ENCODE data around the gene DNASE1L2.
"Not testable (repeated sequence)": the region's sequence is repeated elsewhere in the genome, so short reads cannot be mapped to it uniquely, and the experiment has no call there.

The DNASE1L2 gene

DNA sequence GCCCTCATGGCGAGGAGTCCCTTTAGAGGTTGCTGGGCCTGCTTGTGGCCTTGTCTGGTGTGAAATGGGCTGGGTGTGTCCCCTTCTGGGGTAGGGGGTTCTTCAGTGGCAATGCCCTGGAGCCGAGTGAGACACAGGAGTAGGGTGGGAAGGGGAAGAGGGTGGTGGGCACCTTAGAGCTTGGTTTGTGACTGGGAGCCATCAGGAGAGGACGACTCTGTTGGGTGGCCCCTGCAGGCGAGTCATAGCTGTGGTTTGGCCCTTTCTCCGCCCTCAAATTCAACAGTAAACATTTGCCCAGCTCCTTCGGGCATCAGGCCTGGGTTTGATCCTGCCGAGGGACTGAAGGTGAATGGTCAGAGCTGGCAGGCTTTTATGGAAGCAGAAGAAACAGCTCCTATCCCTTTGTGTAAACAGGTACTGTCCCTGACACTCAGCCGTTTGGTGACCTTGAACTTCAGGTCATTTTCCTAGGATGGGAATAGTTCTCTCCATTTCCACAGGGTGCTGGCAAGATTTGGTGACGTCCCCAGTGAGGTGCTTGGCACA, 9.9 kb upstream of the DNASE1L2 start:
- DNase-seq, result no peak

DNA sequence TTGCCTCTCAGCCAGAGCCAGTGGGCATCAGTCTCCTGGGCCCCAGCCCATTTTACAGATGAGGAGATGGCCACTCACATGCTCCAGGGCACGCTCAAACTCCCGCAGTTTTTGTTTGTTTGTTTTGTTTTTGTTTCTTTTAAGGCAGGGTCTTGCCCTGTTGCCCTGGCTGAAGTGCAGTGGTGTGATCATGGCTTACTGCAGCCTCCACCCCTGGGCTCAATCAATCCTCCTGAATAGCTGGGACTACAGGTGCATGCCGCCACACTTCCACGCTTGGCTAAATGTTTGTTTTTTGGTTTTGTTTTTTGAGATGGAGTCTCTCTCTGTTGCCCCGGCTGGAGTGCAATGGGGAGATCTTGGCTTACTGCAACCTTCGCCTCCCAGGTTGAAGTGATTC, 9.3 kb upstream of the DNASE1L2 start:
- DNase-seq, result no peak

DNA sequence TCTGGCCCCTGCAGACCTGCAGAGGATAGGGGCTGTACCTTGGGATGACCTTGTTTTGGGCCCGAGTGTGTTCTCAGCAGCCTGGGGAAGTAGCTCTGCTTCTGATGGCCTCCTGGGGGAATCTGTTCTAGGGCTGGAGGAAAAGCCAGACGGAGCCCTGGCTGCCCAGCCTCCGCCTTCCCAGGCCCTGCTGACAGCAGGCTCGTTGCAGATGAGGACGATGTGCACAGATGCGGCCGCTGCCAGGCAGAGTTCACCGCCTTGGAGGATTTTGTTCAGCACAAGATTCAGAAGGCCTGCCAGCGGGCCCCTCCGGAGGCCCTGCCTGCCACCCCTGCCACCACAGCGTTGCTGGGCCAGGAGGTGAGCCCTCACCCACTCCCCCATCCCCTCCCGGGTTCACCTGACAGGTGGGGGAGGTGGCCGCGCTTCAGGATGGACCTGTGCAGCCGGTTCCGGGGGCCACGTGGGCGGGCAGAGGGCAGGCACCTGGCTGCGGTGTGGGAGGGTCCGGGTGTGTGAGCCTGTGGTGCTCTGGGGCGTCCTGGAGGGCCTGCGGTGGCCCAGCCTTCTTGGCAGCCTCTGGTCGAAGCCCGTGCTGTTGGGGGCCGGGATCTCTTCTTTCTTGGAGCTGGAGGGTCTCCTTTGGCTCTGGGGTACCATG, 8.0 kb upstream of the DNASE1L2 start:
- DNase-seq, result no peak

DNA sequence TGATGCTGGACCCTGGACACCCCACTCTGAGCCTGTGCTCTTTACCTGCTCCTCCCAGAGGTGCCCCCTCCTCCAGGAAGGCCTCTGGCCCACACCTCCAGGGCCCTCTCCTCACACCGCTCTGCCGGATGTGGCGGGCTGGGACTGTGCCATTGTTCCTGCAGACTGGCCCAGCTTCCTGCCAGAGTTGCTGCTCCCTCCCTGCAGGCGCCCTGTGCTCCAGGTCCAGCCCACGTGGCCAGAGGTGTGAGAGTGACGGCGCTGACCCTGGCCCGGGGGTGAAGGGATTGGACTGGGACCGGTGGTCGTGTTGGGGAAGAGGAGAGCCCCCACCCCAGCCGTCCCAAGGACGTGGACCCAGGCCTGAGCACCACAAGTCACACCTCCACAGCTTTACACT, 7.2 kb upstream of the DNASE1L2 start:
- no peak for DNase-seq

DNA sequence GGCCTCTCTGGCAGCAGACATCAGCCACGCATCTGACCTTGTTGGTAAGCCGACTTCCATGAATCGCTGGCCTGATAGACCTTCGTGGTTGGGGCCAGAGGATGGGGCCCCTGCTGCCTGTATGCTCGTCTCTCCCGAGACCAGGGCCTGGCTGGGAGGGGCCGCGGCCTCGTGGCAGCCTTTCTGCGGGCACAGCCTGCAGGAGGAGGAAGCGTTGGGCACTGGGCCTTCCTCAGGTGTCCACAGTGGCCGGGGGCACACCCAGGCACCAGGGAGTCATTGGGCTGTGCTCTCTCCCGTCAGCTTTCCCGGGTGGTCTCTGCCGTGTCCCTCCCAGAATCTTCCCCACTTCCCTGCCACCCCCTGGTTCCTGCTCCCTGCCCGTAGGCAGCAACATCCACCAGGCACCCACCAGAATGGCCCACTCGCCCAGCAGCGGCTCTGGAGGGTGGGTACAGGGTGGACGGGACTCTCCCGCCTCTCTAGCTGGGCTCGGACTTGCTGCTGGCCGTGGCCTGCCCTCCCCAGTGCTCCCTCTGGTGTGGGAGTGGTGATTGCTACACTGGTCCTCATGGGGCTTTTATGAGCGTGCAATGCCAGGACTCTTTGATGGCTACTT, 6.5 kb upstream of the DNASE1L2 start:
- DNase-seq, result no peak

DNA sequence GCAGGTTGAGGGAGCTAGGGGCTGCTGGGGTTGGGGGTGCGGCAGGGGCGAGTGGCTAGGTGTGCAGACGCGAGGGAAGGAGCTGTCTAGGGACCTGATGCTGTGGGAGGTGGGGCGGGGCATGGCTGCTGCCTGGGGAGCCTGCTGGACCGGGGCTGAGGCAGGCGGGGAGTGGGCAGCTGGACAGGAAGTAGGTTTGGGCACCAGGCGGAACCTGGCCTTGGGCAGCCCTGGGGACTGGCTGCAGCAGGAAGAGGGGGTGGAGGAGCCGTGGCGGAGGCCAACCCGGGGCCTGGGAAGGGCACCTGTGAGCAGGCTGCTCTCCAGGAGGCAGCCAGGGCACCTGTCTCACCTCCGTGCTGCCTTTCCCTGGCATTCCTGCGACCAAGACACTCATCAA, 5.9 kb upstream of the DNASE1L2 start:
- no peak for DNase-seq

DNA sequence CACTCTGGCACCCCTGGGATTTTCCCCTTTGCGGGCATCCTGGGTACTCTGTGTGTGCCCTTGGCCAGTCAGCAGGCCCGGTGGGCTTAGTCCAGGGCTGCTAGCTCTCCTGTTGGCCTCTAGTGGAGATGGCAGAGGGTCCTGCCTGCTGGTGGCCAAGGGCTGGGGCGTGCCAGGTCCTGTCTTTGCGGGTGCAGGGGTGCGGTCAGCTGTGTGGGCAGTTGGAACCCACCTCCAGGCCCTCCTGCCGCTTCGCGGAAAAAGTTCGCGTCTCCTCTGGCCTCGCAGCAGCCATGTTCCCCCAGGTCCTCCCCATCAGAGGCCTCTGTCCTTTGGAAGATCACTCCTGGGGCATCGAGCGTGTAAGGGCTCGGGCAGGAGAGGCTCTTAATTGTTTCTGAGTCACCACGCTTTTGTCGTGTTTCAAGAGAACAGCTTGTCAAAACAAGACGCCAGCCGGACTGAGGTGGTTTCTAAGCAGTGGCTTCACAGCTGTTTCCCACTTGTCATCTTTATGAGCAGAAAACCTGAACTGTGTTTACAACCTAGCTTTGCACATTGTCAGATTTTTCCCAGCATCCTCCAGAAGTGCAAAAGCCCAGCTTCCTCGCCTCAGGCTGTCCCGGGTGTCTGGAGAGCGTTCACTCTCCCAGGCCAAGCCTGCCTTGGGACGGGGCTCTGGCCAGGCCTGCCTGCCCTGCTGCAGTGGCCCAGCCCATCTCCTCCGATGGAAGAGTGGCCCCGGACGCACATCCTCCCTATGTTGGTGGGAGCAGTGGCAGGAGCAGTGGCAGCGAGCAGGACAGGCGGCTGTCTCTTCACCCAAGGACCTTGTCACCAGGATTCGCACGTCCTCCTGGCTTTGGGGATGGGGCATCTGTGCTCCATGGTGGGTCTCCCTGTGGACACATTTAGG, 5.0 kb upstream of the DNASE1L2 start:
- DNase-seq, result no peak

DNA sequence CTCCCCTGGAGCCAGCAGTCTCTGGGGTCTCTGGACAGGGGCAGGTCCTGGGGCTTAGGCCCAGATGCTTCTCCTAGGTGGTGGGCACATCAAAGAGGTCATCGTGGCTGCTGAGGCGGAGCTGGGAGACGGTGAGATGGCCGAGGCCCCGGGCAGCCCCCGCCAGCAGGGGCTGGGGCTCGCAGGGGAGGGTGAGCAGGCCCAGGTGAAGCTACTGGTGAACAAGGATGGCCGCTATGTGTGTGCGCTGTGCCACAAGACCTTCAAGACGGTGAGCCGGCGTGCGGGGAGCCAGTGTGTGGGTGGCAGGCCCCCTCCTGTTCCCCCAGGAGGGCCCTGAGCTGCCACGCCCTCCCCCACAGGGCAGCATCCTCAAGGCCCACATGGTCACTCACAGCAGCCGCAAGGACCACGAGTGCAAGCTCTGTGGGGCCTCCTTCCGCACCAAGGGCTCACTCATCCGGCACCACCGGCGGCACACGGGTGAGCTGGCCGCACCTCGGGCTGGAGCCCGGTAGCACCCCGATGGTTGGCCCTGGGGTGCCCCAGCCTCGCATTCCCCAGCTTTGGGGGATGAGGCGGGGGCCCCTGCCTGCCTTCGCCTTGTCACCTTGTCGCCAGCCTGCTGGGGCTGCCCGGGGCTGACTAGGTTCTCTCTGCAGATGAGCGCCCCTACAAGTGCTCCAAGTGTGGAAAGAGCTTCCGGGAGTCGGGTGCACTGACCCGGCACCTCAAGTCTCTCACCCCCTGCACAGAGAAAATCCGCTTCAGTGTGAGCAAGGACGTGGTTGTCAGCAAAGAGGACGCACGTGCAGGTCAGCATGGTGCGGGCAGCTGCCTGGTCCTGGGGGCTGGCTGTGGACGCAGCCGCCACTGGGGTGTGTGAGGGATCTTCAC, 3.9 kb upstream of the DNASE1L2 start:
- DNase-seq, result no peak

DNA sequence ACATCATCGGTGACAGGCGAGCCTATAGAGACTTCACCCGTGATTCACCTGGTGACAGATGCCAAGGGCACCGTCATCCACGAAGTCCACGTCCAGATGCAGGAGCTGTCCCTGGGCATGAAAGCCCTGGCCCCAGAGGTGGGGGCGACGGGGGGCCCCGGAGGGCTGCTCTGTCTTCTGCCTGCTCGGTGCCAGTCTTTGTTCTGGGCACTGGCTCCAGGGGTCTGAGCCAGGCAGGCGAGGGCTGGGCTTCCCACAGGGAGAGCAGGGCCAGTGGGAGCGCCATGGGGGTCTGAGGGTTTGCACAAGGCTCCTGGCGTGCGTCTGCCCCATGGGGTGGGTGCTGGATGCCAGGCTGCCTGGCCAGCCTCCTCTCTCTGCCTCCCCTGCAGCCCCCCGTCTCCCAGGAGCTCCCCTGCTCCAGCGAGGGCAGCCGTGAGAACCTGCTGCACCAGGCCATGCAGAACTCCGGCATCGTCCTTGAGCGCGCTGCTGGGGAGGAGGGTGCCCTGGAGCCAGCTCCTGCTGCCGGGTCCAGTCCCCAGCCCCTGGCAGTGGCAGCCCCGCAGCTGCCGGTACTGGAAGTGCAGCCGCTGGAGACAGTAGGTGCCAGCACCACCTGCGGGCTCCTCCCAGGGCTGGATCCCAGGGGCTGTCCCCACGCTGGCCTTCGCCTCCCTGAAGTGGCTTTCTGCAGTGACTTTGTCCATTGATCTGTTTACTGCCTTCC, 3.0 kb upstream of the DNASE1L2 start:
- no peak for DNase-seq

DNA sequence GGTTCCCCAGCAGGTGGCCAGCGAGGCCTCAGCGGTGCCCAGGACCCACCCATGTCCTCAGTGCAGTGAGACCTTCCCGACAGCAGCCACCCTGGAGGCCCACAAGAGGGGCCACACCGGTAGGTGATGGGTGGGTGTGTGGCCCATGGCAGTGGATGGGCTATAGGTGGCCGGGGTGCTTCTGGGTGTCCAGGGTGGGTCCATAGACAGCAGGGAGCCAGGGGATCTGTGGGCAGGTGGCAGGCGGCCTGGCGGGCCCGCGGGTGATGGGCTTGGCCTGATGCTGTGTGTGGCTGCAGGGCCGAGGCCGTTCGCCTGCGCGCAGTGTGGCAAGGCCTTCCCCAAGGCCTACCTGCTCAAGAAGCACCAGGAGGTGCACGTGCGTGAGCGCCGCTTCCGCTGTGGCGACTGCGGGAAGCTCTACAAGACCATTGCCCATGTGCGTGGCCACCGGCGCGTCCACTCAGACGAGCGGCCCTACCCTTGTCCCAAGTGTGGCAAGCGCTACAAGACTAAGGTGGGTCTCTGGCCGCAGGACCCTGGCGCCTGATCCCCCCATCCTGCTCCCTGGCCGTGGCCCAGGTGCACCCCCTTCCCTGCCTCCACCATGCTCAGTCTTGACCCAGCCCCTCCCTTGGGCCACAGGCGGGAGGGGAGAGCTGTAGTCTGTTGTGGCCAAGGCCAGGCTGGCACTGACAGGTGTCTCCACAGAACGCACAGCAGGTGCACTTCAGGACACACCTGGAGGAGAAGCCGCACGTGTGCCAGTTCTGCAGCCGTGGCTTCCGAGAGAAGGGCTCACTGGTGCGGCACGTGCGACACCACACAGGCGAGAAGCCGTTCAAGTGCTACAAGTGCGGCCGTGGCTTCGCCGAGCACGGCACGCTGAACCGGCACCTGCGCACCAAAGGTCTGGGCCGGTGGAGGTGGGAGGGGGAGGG, 2.1 kb upstream of the DNASE1L2 start:
- no peak for DNase-seq

DNA sequence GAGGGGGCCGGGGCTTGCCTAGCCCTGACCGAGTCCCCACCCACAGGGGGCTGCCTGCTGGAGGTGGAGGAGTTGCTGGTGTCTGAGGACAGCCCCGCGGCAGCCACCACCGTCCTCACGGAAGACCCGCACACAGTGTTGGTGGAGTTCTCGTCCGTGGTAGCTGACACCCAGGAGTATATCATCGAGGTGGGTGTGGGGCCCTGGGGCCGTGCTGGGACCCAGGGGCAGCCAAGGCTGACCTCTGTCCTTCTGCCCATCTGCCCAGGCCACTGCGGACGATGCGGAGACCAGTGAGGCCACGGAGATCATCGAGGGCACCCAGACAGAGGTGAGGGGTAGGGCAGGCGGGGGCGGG, 1.5 kb upstream of the DNASE1L2 start:
- DNase-seq, result no peak

DNA sequence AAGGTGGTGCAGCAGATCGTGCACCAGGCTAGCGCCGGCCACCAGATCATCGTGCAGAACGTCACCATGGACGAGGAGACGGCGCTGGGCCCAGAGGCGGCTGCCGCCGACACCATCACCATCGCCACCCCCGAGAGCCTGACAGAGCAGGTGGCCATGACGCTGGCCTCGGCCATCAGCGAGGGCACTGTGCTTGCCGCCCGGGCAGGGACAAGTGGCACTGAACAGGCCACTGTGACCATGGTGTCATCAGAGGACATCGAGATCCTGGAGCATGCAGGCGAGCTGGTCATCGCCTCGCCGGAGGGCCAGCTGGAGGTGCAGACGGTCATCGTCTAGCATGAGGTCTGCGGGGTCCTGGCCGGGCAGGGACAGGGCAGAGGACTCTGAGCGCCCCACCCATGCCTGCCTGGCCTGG, 1.0 kb upstream of the DNASE1L2 start:
- no peak for DNase-seq

DNA sequence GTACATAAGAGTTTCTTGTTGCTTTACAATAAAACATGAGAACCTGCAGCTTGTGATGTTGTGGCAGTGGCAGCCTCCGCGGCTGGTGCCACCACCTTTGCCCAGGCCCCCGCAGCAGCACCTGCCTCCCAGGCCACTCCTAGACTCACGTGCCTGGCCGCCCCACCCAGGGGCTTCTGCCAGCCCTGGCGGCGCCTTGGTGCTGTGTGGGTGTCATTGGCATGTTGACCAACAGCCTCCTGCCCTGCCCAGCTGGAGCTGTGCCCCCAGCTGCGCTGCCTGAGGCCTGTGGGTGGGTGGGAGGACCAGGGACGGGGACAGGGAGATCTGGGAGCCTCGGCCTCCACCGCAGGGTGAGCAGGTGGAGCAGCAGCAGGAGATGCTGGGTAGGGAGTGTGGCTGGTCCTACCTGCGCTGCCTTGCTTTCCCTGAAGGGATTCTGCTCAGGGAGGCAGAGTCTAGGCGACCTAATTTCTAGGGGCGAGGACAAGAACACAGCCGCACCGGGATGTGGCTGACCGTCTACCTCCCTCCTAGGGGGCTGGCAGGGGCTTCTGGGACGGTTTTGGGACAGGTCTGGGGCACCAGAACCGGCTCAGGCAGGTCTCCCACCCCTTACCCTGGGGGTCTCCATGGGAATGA, 428 bp upstream of the DNASE1L2 start:
- DNase-seq, result no peak

DNA sequence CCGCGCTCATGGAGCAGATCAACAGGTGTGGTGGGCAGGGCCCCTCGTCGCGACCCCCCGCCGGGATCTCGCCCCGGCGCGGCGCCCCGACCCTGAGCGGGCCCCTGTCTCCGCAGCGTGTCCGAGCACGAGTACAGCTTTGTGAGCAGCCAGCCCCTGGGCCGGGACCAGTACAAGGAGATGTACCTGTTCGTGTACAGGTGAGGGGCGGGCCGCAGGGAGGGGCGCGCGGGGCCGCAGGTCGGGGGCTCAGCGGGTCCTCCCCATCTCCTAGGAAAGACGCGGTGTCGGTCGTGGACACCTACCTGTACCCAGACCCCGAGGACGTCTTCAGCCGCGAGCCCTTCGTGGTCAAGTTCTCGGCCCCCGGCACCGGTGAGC, 848 bp downstream of the DNASE1L2 start:
- no peak for DNase-seq

DNA sequence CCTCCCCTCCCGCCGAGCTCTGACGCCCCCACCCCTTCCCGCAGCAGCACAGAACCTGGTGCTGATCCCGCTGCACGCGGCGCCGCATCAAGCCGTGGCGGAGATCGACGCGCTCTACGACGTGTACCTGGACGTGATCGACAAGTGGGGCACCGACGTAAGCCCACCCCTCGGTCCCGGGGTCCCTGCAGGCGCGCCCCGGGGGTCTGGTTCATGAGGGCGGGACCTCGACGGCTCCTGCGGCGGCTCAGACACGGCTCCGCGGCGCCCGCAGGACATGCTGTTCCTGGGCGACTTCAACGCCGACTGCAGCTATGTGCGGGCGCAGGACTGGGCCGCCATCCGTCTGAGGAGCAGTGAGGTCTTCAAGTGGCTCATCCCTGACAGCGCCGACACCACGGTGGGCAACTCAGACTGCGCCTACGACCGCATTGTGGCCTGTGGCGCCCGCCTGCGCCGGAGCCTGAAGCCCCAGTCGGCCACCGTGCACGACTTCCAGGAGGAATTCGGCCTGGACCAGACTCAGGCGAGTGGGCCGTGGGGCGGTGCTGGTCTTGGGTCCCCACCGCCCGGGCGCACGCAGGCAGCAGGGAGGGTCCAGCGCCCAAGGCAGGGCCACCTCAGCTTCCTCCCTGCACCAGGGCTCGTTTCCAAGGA, 1.4 kb downstream of the DNASE1L2 start:
- DNase-seq, result no peak

DNA sequence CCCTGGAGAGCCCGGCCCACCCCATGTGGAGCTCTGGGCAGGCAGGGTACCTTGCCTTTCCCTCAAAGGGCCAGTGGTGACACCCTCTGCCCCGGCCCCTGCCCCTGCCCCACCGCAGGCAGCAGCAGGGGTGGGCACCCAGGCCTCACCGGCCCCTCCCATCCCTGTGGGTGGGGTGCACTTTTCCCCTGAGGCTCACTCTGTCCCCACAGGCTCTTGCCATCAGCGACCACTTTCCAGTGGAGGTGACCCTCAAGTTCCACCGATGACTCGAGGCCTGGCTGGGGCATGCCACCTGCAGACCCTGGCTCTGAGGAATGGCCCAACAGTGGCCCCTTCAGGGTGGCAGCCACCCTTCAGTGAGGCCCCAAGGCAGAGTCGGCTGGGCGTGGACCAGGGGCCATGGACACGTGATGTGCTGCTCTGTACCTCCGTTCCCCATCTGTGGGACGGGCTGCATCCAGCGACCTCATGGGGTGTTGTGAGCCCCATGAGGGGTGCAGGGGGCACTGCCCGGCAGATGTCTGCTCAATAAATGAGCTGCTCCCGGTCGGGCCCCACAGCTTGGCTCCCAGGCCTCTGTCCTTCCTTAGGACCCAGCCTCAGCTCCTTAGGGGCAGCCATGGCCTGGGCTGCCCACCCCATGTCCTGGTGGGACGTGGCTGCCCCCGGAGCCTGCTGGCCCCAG, 2.0 kb downstream of the DNASE1L2 start:
- no peak for DNase-seq

DNA sequence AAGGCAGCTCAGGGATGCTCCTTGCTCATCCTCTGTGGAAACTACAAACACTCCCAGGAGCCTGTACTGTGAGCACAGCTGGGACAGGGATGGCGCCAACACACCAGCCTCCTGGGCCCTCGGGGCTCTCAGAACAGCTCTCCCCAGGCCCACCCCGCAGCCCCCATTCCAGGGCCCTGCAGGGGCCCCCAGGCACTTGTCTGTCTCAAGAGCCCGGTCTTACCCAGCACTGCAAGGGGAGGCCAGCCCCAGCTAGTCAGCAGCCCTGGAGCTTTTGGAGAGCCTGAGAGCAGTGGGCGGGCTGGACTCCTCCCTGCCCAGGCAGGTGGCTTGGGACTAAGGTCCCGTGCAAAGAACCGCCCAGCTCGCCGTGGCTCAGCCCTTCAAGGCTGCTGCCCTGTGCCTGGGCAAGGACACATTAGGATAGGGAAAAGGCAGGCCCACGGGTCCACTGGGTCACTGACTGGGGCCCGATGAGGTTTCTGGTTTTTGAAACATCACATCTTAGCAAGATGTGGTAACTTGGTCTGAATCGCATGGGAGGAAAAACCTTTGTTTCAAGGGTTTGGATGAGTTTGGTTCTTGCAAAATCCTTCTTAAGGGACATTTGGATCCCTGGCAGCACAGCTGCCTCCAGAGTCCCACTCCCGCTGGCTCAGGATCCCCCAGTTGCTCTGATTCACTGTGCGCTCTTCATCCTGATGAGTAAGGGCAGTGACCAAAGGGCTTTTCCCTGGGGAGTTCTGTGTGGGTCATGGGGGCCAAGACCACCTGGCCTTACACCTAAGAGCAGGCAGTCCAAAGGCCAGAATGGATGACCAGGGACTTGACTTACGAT, 2.8 kb downstream of the DNASE1L2 start:
- no peak for DNase-seq

DNA sequence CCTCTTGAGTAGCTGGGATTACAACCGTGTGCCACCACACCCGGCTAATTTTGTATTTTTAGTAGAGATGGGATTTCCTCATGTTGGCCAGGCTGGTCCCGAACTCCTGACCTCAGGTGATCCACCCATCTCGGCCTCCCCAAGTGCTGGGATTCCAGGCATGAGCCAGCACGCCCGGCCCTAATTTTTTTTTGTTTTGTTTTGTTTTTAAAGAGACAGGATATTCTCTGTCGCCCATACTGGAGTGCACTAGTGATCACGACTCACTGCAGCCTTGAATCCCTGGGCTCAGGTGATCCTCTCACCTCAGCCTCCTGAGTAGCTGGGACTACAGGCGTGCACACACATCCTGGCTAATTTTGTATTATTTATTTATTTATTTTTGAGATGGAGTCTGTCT, 4.1 kb downstream of the DNASE1L2 start:
- not testable (repeated sequence) for DNase-seq

Measured in Kasumi-1 (cell line).